ENCODE measurements around the gene SGMS2. TPM values are rescaled to one million over a fixed set of nuclear protein-coding genes. Genes with fewer than 3 reads are reported as not detected.

SGMS2 gene
- total RNA-seq, 1 experiment from 2014 or later, result 77.8 TPM

DNA sequence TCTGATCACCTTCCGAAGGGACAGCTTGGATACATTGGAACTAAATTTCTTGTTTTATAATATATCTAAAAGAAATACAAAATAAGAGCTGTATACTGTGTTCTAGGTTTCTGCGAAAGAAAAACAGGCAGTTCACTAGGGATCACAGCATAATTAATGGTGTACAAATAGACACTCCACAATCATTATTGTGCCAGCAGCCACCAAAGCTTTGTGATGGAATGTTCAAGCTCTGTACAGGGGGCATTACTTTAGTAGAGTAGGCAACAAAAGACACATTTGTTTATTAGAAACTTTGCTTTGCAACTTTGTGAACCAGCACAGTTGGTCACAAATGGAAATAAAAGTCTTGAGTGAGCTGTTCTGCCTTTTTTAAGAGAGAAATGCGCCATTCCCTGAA is 49.3 kb downstream of the SGMS2 start:
- Mint-ChIP-seq H3K9me3 (ENCODE audit: unreplicated experiment) (peaks cover 12% of the 10 kb centered on the region), H3K27me3 (ENCODE audit: insufficient read depth, unreplicated experiment) (no peaks in the 10 kb centered on the region)

DNA sequence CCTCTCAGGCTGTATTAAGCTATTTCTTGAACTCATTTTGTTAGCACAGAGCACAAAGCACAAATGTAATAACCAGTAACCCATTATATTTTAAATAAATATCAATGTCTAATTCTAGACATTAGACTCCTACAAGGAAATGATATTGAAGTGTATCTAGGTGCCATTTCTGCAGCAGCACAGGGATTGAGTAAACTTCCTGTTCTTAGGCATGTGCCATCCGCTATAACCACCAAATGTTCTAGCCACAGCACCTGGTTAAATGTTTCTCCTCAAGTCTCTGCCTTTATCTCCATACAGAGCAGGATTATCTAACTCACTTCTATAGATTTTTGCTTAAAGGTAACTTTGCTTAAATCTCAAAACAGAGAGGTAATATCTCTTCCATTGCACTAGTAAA is 51.4 kb downstream of the SGMS2 start:
- H3K27ac Mint-ChIP-seq (ENCODE audit: low read depth, unreplicated experiment), result no peak overlapping the region
- intact Hi-C loops (cut with micrococcal nuclease), result no loop called here
- H3K9me3 Mint-ChIP-seq (ENCODE audit: unreplicated experiment), result peaks cover 7% of the 10 kb centered on the region
- H3K27me3 Mint-ChIP-seq (ENCODE audit: insufficient read depth, unreplicated experiment), result no peaks in the 10 kb centered on the region
- DNase-seq (ENCODE audit: unreplicated experiment), result no peak
- no peak overlapping the region for H3K4me3 Mint-ChIP-seq (ENCODE audit: unreplicated experiment)
- ChIA-PET POLR2A (interaction anchor here (1.2 to 1.5 kb wide), 2 partner anchors 22 to 52 kb away, joined by 4 read pairs; partner anchors contain the start of gene SGMS2), CTCF (no interaction called here)
- TF ChIP-seq, protein P1, sequence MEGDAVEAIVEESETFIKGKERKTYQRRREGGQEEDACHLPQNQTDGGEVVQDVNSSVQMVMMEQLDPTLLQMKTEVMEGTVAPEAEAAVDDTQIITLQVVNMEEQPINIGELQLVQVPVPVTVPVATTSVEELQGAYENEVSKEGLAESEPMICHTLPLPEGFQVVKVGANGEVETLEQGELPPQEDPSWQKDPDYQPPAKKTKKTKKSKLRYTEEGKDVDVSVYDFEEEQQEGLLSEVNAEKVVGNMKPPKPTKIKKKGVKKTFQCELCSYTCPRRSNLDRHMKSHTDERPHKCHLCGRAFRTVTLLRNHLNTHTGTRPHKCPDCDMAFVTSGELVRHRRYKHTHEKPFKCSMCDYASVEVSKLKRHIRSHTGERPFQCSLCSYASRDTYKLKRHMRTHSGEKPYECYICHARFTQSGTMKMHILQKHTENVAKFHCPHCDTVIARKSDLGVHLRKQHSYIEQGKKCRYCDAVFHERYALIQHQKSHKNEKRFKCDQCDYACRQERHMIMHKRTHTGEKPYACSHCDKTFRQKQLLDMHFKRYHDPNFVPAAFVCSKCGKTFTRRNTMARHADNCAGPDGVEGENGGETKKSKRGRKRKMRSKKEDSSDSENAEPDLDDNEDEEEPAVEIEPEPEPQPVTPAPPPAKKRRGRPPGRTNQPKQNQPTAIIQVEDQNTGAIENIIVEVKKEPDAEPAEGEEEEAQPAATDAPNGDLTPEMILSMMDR (IDR thresholded peaks at IDR 0.05; ENCODE audit: unreplicated experiment), result no peak
- H3K36me3 Mint-ChIP-seq (ENCODE audit: insufficient read depth, unreplicated experiment), result peaks cover 26% of the 10 kb centered on the region
- peaks cover 12% of the 10 kb centered on the region for H3K4me1 Mint-ChIP-seq (ENCODE audit: insufficient read depth, unreplicated experiment)
- no TSS peak for BruUV-seq (replicated peaks)

More for the DNA sequence above, 49.3 kb downstream of the SGMS2 start:
- Mint-ChIP-seq H3K4me3 (ENCODE audit: unreplicated experiment) (no peak overlapping the region), H3K27ac (ENCODE audit: low read depth, unreplicated experiment) (no peak overlapping the region), H3K4me1 (ENCODE audit: insufficient read depth, unreplicated experiment) (peaks cover 26% of the 10 kb centered on the region), H3K36me3 (ENCODE audit: insufficient read depth, unreplicated experiment) (peaks cover 16% of the 10 kb centered on the region)
- intact Hi-C loops (cut with micrococcal nuclease), result no loop called here
- BruUV-seq (replicated peaks), result no TSS peak
- ChIA-PET POLR2A (interaction anchor here (0.9 to 4.3 kb wide), 5 partner anchors 11 to 50 kb away, joined by 3 to 20 read pairs (median 4); partner anchors contain the start of gene SGMS2), CTCF (interaction anchor here (0.8 to 1.4 kb wide), 3 partner anchors 19 to 113 kb away, joined by 3 read pairs; no protein-coding TSS in a partner anchor)
- TF ChIP-seq, protein P1 (IDR thresholded peaks at IDR 0.05; ENCODE audit: unreplicated experiment), result no peak
- no peak for DNase-seq (ENCODE audit: unreplicated experiment)

DNA sequence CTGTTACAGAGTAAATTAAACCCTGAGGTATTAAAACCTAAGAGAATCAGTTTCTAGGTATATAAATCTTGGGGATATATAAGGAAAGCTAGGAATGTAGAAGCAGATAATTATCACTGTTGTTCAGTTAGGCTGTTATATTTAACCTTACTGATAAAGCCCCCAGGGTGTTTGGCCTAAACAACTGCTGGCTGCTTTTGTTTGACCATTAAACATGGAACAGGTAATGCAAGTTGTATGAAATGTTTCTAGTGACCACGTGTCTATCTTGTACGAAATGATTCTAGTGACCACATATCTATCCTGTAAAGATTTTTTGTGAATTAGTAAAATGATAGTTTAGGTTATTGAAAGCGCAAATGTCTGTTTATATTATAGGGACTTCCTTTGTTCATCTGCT is 52.6 kb downstream of the SGMS2 start:
- Mint-ChIP-seq H3K27ac (ENCODE audit: low read depth, unreplicated experiment) (no peak overlapping the region), H3K36me3 (ENCODE audit: insufficient read depth, unreplicated experiment) (peaks cover 36% of the 10 kb centered on the region), H3K27me3 (ENCODE audit: insufficient read depth, unreplicated experiment) (no peaks in the 10 kb centered on the region), H3K9me3 (ENCODE audit: unreplicated experiment) (peaks cover 7% of the 10 kb centered on the region), H3K4me3 (ENCODE audit: unreplicated experiment) (no peak overlapping the region), H3K4me1 (ENCODE audit: insufficient read depth, unreplicated experiment) (peaks cover 10% of the 10 kb centered on the region)
- ChIA-PET POLR2A (interaction anchor here (0.8 to 1.5 kb wide), 2 partner anchors 19 to 20 kb away, joined by 4 read pairs; no protein-coding TSS in a partner anchor), CTCF (interaction anchor here (0.7 kb wide), 1 partner anchor 10 kb away, joined by 4 read pairs; no protein-coding TSS in a partner anchor)
- intact Hi-C loops (cut with micrococcal nuclease), result no loop called here
- DNase-seq (ENCODE audit: unreplicated experiment), result no peak
- TF ChIP-seq, protein P1 (IDR thresholded peaks at IDR 0.05; ENCODE audit: unreplicated experiment), result no peak
- BruUV-seq (replicated peaks), result no TSS peak

DNA sequence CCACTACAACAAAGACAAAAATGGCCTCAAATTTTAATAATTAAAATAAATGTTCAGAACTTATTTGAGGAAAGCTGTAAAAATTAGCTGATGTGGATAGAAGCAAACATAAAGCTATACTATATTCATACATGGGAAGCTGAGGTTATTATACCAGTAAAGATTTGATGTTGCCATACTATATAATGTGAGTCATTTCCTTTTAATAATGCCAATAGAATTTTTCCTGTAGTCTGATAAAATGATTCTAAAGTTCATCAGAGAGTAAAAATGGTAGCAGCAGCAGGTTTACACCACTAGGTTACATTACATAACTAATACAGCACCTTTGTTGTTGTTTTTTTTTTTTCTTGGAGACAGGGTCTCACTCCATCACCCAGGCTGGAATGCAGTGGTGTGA is 61.1 kb downstream of the SGMS2 start:
- H3K9me3 Mint-ChIP-seq (ENCODE audit: unreplicated experiment), result no peaks in the 10 kb centered on the region
- no peaks in the 10 kb centered on the region for H3K27me3 Mint-ChIP-seq (ENCODE audit: insufficient read depth, unreplicated experiment)
- BruUV-seq (replicated peaks), result no TSS peak
- H3K4me3 Mint-ChIP-seq (ENCODE audit: unreplicated experiment), result no peak overlapping the region
- no peak overlapping the region for H3K27ac Mint-ChIP-seq (ENCODE audit: low read depth, unreplicated experiment)
- ChIA-PET CTCF (interaction anchor here (0.7 kb wide), 1 partner anchor 23 kb away, joined by 3 read pairs; no protein-coding TSS in a partner anchor), POLR2A (interaction anchor here (1.8 kb wide), 1 partner anchor 9 kb away, joined by 7 read pairs; no protein-coding TSS in a partner anchor)
- peaks cover 4% of the 10 kb centered on the region for H3K4me1 Mint-ChIP-seq (ENCODE audit: insufficient read depth, unreplicated experiment)
- TF ChIP-seq, protein P1 (IDR thresholded peaks at IDR 0.05; ENCODE audit: unreplicated experiment), result no peak
- H3K36me3 Mint-ChIP-seq (ENCODE audit: insufficient read depth, unreplicated experiment), result peaks cover 15% of the 10 kb centered on the region
- intact Hi-C loops (cut with micrococcal nuclease), result no loop called here
- no peak for DNase-seq (ENCODE audit: unreplicated experiment)

Data from MCF 10A (cell line).